ENCODE results near the gene MAFB.

DNA sequence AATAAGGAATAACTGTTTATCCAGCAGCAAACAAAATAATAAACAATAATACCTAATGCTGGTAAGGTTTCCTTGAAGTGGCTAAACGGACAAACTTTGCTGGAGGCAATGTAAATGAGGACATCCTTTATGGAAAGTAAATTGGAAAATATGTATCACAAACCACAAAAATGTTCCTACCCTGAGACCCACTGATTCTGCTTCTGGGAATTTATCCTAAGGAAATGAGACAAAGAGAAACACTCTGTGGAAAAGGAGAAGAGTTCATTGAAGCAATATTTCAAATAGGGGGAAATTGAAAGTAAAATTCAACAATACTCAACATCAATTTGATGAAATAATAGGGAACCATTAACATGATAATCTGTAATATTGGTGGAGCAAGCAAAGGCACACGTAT is 37.9 kb downstream of the MAFB start:
- TF ChIP-seq, protein P1, sequence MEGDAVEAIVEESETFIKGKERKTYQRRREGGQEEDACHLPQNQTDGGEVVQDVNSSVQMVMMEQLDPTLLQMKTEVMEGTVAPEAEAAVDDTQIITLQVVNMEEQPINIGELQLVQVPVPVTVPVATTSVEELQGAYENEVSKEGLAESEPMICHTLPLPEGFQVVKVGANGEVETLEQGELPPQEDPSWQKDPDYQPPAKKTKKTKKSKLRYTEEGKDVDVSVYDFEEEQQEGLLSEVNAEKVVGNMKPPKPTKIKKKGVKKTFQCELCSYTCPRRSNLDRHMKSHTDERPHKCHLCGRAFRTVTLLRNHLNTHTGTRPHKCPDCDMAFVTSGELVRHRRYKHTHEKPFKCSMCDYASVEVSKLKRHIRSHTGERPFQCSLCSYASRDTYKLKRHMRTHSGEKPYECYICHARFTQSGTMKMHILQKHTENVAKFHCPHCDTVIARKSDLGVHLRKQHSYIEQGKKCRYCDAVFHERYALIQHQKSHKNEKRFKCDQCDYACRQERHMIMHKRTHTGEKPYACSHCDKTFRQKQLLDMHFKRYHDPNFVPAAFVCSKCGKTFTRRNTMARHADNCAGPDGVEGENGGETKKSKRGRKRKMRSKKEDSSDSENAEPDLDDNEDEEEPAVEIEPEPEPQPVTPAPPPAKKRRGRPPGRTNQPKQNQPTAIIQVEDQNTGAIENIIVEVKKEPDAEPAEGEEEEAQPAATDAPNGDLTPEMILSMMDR (IDR thresholded peaks at IDR 0.05): no peak
- no peak for TF ChIP-seq POLR2A (IDR thresholded peaks at IDR 0.05)
- no peak for TF ChIP-seq POLR2AphosphoS5 (IDR thresholded peaks at IDR 0.05)
